Sigmoid colon (tissue), 7 donors: ENCODE measurements around the gene UBA3. TPM values are rescaled to one million over a fixed set of nuclear protein-coding genes. Genes with fewer than 3 reads are reported as not detected.

Source experiments
- DNase-seq: peaks from one replicate; pipeline ENCODE4 v3.0.0-alpha.2; 2019
- H3K27ac ChIP-seq, 4 donors: fragments of 200-600 bp; sonication (generic); one replicate each; pipeline ENCODE4 v1.5.1; 2016 to 2019; ENCODE audit warnings: mild to moderate bottlenecking in 1 of 4
- H3K27me3 ChIP-seq, 3 donors: fragments of 200-600 bp; sonication (generic); one replicate each; pipeline ENCODE4 v1.5.1; 2019; ENCODE audit warnings: mild to moderate bottlenecking in 1 of 3
- H3K36me3 ChIP-seq, 4 donors: fragments of 200-600 bp; sonication (generic); one replicate each; pipeline ENCODE4 v1.5.1; 2016 to 2019
- H3K4me1 ChIP-seq, 4 donors: fragments of 200-600 bp; sonication (generic); one replicate each; pipeline ENCODE4 v1.5.1; 2017 to 2019
- H3K4me3 ChIP-seq, 4 donors: fragments of 200-600 bp; sonication (generic); one replicate each; pipeline ENCODE4 v1.5.1; 2017 to 2019; ENCODE audit warnings: mild to moderate bottlenecking in 2 of 4, moderate library complexity in 1 of 4
- H3K9me3 ChIP-seq, 4 donors: fragments of 200-600 bp in 3 of 4; sonication (generic) in 3 of 4; one replicate each; pipeline versions ENCODE4 v1.5.1 to v1.6.1; 2013 to 2019
- EP300 ChIP-seq, 4 donors: sonication (generic); formaldehyde crosslinking; IDR thresholded peaks; one replicate each; pipeline ENCODE4 v1.6.1; 2017; ENCODE audit warnings: antibody characterized with exemption in 4 of 4
- POLR2A ChIP-seq, 2 donors: fragments of 450-650 bp; IDR thresholded peaks; one replicate each; pipeline ENCODE4 v1.6.1; 2016; ENCODE audit warnings: antibody characterized with exemption in 2 of 2, mild to moderate bottlenecking in 2 of 2, moderate library complexity in 2 of 2
- POLR2AphosphoS5 ChIP-seq, 4 donors: sonication (generic); formaldehyde crosslinking; IDR thresholded peaks; one replicate each; pipeline ENCODE4 v1.6.1; 2017; ENCODE audit warnings: antibody characterized with exemption in 4 of 4
- WGBS, 2 donors: extraction: QIAGEN DNeasy Blood & Tissue Kit; methylation state at CpG; one replicate each; pipeline ENCODE4 v1.1.7; 2013; 5-methylcytosine and 5-hydroxymethylcytosine counted together
- intact Hi-C: fragments of 100-400 bp; cut with DNase I; formaldehyde crosslinking; loops from one replicate; pipeline ENCODE4 v1.15.1; 2023
- polyA plus RNA-seq, 3 donors: library from polyadenylated mRNA; stranded (reverse); fragments of 200-250 nt; gene quantifications; one replicate each; pipeline ENCODE4 v1.2.3, GENCODE V29; 2013
- total RNA-seq, 4 donors: library from RNA; depleted of rRNA; stranded (reverse); fragments of >200 nt; gene quantifications; one replicate each; pipeline ENCODE4 v1.1.0, GENCODE V29; 2016
- TF ChIP-seq, protein P1 (sequence below), 4 experiments: fragments of 450-650 bp in 3 of 4; fragments of 200-600 bp in 1 of 4; IDR thresholded peaks; one replicate each; pipeline ENCODE4 v1.5.1; 2016 to 2019; ENCODE audit warnings: antibody characterized with exemption in 4 of 4, mild to moderate bottlenecking in 3 of 4, moderate library complexity in 2 of 4
- donor health status: healthy with polysubstance abuse.
- donor health status: Bipolar disorder and iron deficiency.
- donor health status: healthy.

Gene UBA3
- total and polyA plus RNA-seq, 7 donors = 36.6 to 84.9 (median 54.6) TPM

DNA sequence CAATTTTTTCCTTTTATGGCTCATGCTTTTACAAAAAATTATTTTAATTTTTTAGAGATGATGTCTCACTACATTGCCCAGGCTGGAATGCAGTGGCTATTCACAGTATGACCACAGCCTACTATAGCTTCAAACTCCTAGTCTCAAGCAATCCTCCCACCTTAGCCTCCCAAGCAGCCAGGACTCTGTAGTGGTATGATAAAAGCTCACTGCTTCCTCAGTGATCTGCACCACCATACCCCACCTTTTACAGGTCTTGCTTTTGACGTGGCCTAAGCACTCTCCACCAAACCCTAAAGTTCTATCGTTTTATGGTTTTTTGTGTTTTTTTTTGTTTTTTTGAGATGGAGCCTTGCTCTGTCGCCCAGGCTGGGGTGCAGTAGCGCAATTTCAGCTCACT lies 14.0 kb downstream of the UBA3 start:
- WGBS, 2 donors = 71 to 84% methylated on average over 4 of the region's 4 CpGs
- no peaks in the 10 kb centered on the region for H3K9me3 ChIP-seq
- no peak for TF ChIP-seq EP300 (IDR thresholded peaks at IDR 0.05)
- TF ChIP-seq POLR2A (IDR thresholded peaks at IDR 0.05) = no peak
- no peak for TF ChIP-seq POLR2AphosphoS5 (IDR thresholded peaks at IDR 0.05)
- TF ChIP-seq, protein P1, sequence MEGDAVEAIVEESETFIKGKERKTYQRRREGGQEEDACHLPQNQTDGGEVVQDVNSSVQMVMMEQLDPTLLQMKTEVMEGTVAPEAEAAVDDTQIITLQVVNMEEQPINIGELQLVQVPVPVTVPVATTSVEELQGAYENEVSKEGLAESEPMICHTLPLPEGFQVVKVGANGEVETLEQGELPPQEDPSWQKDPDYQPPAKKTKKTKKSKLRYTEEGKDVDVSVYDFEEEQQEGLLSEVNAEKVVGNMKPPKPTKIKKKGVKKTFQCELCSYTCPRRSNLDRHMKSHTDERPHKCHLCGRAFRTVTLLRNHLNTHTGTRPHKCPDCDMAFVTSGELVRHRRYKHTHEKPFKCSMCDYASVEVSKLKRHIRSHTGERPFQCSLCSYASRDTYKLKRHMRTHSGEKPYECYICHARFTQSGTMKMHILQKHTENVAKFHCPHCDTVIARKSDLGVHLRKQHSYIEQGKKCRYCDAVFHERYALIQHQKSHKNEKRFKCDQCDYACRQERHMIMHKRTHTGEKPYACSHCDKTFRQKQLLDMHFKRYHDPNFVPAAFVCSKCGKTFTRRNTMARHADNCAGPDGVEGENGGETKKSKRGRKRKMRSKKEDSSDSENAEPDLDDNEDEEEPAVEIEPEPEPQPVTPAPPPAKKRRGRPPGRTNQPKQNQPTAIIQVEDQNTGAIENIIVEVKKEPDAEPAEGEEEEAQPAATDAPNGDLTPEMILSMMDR (IDR thresholded peaks at IDR 0.05) = no peak
- H3K36me3 ChIP-seq = peaks cover 0 to 58% (median 8%) of the 10 kb centered on the region in 4 donors
- no peak overlapping the region for H3K4me3 ChIP-seq
- intact Hi-C loops = no loop called here
- H3K27ac ChIP-seq = no peak overlapping the region
- H3K27me3 ChIP-seq = no peaks in the 10 kb centered on the region
- no peaks in the 10 kb centered on the region for H3K4me1 ChIP-seq
- no peak for DNase-seq

DNA sequence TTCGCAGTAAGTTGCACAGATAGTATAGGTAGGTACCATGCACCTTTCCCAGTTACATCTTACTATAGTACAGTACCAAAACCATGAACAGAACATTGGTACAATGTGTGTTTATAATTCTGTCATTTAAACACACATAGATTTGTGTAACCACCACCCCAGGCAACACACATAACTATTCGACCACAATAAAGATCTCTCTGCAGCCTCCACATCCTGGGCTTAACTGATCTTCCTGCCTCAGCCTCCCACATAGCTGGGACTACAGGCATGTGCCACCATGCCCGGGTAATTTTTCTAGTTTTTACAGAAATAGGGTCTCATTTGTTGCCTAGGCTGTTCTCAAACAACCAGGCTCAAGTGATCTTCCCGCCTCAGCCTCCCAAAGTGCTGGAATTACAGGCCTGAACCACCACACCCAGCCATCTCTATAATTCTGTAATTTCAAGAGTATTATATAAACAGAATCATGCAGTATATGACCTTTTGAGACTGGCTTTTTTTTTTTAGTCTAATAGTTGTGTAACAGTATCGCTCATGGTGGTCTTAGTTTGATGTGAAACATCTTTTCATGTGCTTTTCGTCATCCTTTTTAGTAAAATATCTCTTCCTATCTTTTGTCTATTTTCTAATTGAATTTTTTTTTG lies 14.7 kb downstream of the UBA3 start:
- peaks cover 0 to 58% (median 14%) of the 10 kb centered on the region in 4 donors for H3K36me3 ChIP-seq
- no peak overlapping the region for H3K4me3 ChIP-seq
- WGBS, 2 donors = 81 to 86% methylated on average over 6 of the region's 6 CpGs
- intact Hi-C loops = no loop called here
- TF ChIP-seq, protein P1 (IDR thresholded peaks at IDR 0.05) = no peak
- TF ChIP-seq POLR2AphosphoS5 (IDR thresholded peaks at IDR 0.05) (no peak), POLR2A (IDR thresholded peaks at IDR 0.05) (no peak), EP300 (IDR thresholded peaks at IDR 0.05) (no peak)
- no peaks in the 10 kb centered on the region for H3K27me3 ChIP-seq
- no peak overlapping the region for H3K27ac ChIP-seq
- no peaks in the 10 kb centered on the region for H3K4me1 ChIP-seq
- H3K9me3 ChIP-seq = no peaks in the 10 kb centered on the region
- no peak for DNase-seq

DNA sequence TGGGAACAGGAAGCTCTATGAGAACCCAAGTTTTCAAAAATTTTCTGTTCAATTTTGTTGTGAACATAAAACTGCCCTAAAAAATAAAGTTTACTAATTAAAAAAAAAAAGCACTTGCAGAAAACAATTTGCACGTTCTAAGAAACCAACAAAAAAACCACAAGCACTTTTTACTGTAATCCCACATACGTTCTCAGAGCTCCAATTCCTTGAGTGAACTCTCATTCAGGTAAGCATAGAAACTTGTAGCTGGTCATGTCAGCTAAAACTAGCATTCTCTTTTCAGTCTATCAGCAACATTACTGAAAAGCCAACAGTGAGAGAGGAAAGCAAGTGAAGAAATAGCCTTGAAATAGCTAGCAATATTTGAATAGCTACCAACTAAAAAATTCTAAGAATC lies 16.5 kb downstream of the UBA3 start:
- DNase-seq = no peak
- Histone ChIP-seq H3K27ac (no peak overlapping the region), H3K27me3 (no peaks in the 10 kb centered on the region), H3K4me1 (no peaks in the 10 kb centered on the region), H3K9me3 (no peaks in the 10 kb centered on the region), H3K36me3 (peaks cover 0 to 64% (median 16%) of the 10 kb centered on the region in 4 donors), H3K4me3 (no peak overlapping the region)
- intact Hi-C loops = no loop called here
- TF ChIP-seq EP300 (IDR thresholded peaks at IDR 0.05) = no peak
- TF ChIP-seq POLR2A (IDR thresholded peaks at IDR 0.05) = no peak
- TF ChIP-seq, protein P1 (IDR thresholded peaks at IDR 0.05) = no peak
- no peak for TF ChIP-seq POLR2AphosphoS5 (IDR thresholded peaks at IDR 0.05)
- WGBS, 2 donors = 63 to 75% methylated on average over 2 of the region's 2 CpGs

DNA sequence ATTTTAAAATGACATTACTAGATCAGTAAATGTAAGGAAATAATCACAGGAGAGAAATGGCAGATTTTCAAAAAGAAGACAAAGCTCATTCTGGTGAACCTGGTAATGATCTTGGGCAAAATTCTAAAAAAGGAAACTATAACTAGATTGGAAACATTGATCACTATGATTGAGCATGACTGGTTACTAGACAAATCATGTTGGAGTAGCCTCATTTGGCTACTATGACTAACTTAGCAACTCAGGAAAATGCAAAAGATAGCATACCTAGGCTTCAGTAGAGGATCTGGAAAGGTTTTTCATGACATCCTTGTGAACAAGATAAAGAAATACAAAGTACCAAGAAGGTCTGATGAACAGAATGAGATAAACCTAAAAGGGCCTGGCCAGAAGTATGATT lies 20.5 kb downstream of the UBA3 start:
- H3K27me3 ChIP-seq = no peaks in the 10 kb centered on the region
- H3K36me3 ChIP-seq = peaks cover 4 to 87% (median 23%) of the 10 kb centered on the region in 4 donors
- H3K27ac ChIP-seq = no peak overlapping the region
- no peak overlapping the region for H3K4me3 ChIP-seq
- intact Hi-C loops = no loop called here
- TF ChIP-seq POLR2AphosphoS5 (IDR thresholded peaks at IDR 0.05) (no peak), EP300 (IDR thresholded peaks at IDR 0.05) (no peak), POLR2A (IDR thresholded peaks at IDR 0.05) (no peak)
- TF ChIP-seq, protein P1 (IDR thresholded peaks at IDR 0.05) = no peak
- H3K9me3 ChIP-seq = no peaks in the 10 kb centered on the region
- H3K4me1 ChIP-seq = no peaks in the 10 kb centered on the region
- DNase-seq = no peak

DNA sequence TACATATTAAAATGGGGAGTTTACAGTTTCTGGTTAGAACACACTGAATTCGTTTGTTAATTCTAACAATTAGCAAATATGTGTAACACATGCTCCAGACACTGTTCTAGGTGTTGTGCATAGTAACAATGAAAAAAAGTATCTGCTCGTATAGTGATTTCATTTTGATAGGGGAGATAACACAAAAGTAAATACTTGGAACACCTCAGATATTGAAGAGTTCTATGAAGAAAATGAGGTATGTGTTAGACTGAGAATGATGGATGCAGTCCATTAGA lies 21.3 kb downstream of the UBA3 start:
- DNase-seq = no peak
- Histone ChIP-seq H3K36me3 (peaks cover 4 to 94% (median 24%) of the 10 kb centered on the region in 4 donors), H3K4me1 (no peaks in the 10 kb centered on the region), H3K27ac (no peak overlapping the region), H3K27me3 (no peaks in the 10 kb centered on the region), H3K9me3 (no peaks in the 10 kb centered on the region), H3K4me3 (no peak overlapping the region)
- 86% methylated on average over 2 of the region's 2 CpGs for WGBS, 2 donors
- intact Hi-C loops = no loop called here
- TF ChIP-seq POLR2AphosphoS5 (IDR thresholded peaks at IDR 0.05) = no peak
- no peak for TF ChIP-seq EP300 (IDR thresholded peaks at IDR 0.05)
- TF ChIP-seq, protein P1 (IDR thresholded peaks at IDR 0.05) = no peak
- TF ChIP-seq POLR2A (IDR thresholded peaks at IDR 0.05) = no peak
